Stimulated activated naive CD4-positive, alpha-beta T cell treated with Interleukin-2 at 50 U/mL for 16 hours (primary cell): ENCODE measurements around the gene SH3RF1.
"Not testable (repeated sequence)": the region's sequence is repeated elsewhere in the genome, so short reads cannot be mapped to it uniquely, and the experiment has no call there.

Experiments used
- DNase-seq: peaks from one replicate; lab custom pipeline; 2025; lab: John Stamatoyannopoulos, UW

Gene SH3RF1

DNA sequence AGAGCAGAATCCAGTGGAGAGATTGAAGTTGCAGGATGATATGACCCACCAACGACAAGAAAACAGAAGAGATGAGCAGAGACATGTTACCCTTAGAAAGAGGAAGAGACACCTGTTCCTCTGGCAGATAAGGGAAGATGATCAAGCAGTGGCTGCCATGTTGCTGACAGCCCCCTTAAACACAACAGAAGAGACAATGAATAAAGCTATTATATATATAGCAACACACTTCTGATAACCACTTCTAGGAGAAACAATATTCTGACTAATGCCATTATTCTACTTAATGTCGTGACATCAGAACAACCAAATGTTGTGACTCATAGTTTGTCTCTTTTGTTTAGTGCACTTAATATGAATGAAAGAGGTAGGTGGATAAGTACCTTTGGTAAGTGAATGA lies 44.9 kb downstream of the SH3RF1 start:
- no peak for DNase-seq

DNA sequence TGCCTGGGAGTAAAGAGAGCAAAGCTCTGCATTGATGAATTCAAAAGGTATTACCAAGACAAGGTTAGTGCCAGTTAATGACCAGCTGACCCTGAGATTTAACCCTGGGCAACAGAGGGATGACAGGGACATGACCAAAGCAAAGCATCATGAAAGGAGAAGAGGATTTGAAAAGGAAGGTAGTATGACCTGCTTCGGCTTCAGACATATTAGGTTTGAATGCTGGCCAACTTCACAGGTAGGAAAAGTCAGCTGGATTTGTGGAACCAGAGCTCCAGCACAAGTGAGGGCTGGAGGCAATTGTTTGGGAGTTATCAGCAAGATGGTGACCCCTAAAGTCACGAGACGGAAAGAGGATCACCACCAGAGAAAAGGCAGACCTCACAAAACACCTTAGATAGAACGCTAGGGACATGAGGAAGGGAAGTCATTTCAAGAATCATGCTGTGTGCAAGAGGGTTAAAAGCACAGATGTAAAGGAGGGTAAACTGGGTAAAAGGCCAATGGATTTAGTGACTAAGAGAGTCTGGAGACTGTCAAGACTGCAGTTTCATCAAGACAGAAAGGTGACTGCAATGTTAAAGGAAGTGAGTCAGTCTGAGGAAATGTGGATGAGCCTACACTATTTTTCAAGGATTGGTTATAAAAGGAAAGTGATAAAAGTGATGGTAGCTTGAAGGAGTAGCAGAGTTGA lies 45.6 kb downstream of the SH3RF1 start:
- no peak for DNase-seq

DNA sequence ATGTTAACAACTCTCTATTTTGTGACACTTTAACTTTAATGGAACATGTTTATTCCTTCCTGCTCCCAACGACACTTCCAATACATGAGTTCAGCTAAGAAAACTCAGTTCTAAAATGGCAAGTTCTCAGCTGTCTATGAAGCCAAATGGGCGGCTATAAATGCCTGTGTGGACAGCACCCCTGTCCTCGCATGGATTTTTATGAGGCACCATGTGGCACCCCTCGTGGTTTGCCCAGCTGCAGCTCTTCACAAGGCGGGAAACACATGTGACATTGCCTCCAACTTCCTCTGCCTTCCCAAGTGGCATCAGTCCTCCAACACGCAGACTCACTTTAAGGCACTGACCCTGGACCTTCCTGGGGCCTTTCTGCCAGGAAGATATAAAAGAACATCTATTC lies 48.0 kb downstream of the SH3RF1 start:
- DNase-seq, result no peak

DNA sequence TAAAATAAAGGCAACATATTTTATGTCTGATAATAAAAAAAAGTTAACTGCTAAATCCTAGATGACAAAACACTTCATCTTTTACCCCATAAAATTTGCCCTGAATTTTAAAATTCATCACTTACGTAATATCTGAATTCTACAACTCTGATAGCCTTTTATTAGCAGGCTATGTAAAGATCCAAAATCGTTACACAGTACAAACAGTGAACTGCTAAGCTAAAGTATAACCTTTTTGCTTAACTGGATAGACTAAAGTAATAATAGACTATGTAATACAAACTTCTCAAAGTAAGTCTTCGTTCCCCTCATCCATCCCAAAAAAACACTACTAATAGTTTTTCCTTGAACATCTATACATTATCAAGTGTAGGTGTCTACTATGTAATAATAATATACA lies 49.1 kb downstream of the SH3RF1 start:
- DNase-seq, result no peak

DNA sequence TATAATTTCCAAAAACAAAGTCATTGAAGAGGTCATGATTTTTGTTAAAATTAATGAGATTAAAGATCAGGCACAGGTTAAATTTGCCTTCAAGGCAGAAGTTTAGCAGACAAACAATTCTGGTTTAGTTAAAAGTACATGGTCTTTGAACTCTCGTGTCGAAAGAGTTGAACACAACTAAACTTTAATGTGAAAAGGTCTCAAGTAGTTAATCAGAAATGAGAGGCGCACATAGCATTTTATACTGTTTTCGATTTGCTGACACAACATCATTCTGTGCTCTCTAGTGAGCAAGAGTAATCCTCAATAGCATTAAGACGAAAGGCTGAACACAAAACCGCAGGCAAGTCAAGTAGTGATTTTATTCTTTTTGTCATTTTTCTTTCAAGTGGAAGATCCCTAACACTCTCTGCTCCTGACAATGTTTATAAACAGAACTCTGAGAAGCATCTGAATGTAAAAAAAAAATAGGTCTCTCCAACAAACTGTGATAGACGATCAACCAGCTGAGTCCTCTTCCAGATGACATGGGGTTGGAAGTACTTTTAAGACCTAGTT lies 49.8 kb downstream of the SH3RF1 start:
- no peak for DNase-seq

DNA sequence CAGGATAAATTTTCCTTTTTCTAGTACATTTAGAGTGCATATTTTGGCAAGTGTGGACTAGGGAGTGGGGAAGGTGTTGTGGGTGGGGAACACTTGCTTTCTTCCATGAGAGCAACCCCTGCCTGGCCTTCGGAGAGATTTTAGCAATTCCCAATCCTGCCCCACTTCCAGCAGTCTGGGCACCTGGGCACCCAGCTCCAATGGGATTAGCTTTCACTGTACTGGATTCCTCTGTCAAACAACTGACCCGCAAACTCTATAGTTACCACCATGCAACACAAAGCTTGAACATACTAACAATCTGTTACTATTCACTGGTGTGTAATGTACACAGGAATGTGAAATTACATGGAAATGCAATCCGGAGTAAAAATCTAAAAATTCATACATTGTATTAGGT lies 50.3 kb downstream of the SH3RF1 start:
- no peak for DNase-seq

DNA sequence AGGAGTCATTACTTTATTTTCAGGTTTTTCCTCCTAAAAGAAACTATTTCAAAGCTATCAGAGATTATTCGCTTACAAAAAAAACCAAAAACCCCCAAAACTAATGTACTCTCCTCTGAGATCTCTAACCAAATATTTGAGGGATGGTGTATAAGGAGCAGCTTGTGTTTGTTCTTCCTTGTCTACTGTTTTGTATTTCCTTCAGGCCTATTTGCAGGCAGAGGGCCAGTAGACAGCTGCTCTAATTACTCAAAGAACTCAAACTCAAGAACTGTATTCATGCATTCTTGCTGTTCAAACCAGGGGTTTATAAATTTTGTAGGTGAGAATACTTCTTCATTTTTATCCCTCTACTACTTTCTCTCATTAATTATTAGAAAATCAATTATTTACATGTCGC lies 51.3 kb downstream of the SH3RF1 start:
- no peak for DNase-seq

DNA sequence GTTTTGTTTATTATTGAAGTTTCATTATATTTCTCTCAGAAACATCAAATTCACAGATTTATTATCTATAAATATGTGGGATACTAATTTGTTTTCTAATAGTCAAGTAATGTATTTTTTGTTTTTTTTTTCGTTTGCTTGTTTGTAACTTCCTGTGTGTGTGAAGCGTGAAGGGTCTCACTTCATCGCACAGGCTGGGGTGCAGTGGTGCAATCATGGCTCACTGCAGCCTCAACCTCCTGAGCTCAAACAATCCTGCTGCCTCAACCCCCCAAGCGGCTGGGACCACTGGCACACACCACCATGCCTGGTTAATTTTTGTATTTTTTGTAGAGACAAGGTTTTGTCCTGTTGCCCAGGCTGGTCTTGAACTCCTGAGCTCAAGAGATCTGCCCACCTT lies 55.1 kb downstream of the SH3RF1 start:
- no peak for DNase-seq

DNA sequence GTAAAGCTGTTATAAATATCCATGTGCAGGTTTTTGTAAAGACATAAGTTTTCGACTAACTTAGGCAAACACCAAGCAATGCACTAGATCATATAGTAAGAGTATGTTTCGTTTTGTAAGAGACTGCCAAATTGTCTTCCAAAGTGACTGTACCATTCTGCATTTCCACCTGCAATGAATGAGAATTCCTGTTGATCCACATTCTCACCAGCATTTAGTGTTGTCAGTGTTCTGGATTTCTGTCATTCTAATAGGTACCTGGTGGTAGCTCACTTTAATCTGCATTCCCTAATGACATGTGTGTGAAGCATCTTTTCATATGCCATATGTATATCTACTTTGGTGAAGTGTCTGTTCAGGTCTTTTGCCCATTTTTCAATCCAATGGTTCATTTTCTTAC lies 57.8 kb downstream of the SH3RF1 start:
- DNase-seq, result no peak

DNA sequence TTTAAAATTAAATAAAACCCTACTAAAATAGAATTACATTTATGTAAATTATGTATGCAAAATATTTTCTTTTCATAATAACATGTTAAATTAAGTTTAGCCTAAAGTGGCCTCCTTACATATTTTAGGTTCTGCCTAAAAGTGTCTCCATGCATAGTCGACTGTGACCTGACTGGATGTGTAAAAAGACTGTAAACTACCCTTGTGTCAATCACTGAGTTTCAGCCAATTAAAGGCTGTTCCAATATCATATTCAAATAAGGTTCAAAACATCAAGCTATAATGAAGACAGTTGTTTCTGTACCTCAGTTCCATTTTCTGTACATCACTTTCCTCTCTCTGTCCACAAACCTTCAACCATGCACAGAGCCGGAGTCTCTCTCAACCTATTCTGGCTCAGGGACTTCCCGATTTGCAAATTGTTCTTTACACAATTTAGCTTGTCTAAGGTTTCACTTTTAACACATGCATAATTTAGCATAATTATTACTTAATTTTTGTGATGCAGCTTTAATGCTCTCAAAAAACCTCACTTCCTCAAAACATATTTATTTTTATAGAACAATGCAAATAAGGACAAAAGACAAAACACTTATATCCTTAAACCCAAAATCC lies 60.1 kb downstream of the SH3RF1 start:
- no peak for DNase-seq

DNA sequence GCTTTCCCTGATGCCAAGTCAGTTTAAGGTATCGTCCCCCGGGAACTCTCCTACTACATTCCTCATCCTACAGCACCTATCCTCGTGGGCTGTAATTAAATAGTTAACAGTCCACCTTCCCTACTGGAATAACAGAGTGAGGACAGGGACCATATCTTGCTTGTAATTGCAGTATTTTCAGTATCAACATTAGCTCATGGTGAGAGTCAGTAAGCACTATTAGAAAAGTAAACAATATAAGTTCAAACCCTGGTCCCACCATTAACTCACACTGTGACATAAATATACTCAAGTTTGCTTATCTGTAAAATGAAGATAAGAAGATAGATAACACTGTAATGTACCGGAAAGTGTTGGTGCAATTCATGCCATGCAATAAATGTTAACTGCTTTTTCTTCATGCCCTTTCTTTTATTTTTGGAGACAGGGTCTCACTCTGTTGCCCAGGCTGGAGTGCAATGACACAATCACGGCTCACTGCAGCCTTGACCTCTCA lies 61.3 kb downstream of the SH3RF1 start:
- DNase-seq, result no peak

DNA sequence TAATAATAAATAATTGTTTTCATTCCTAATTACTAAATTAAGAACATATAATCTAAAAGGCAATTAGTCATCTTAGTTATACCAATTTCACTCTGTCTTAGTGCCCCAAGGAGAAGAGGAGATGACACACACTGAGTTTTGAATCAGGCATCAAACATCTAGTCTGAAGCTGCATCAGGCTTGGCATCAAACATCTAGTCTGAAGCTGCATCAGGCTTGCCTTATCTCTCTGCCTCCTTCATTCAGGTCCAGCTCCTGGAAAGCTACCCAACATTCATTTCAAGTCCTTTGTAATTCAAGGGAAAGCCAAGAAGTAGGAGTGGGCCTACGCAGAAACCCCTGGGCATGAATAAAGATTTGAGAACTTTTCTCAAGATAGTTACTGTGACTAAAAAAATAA lies 62.2 kb downstream of the SH3RF1 start:
- DNase-seq, result no peak

DNA sequence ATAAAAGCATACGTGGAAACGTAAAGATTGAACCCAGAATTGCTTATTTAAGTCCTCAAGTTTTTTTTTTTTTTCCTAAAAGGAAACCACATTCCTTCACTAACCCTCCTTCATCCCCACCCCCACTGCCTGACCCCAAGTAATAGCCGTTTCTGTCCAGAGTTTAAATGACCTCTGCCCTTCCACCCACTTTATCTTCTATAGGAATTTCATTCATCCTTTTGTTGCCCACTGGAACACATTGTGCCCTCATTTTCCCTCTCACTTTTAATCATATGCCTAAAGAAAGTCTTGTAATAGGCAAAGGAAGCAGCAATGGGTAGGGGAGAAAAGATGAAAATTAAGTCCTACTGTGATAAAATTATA lies 62.7 kb downstream of the SH3RF1 start:
- DNase-seq, result no peak

DNA sequence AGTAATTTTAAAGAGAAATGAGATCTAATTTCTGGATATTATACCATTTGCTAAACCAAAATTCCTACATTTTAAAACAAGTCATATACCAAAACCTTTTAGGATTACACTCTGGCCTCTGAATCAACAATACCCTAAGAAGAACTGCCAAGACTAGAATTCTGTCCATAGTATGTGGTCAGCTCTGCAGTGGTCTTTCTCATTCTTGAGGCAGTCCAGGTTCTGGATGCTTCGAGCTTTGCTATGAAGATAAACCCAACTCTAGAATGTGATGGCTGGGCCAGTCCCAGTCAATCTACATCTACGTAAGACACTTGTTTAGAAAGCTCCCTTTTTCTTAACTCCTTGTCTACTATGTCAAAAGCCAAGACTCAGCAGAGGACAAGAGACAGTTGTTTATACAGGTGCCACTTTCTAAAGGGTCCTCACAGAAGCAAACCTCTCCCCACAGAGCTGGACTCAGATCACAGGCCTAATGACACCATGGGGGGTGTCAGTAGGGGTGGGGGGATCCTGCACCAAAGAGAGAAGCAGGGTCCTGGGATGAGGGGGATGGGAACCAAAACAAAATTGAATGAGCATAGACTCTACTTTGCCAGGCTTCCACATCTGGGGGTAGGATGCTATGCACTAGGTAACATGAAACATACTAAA lies 63.2 kb downstream of the SH3RF1 start:
- DNase-seq, result no peak

DNA sequence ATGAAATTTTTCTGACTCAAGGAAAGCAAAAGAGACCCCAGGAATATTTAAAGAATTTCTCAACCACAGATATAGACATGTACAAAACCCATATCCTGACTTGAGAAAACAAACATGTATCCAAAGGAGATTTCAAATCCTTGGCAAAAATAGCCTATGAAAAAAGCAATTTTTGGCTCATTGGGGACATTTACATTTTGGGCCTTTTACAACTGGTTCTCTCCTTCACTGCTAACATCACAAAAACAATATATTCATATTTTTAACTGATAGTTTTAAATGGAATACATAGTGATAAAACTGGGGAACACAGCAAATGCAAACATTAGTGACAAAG lies 65.0 kb downstream of the SH3RF1 start:
- no peak for DNase-seq

DNA sequence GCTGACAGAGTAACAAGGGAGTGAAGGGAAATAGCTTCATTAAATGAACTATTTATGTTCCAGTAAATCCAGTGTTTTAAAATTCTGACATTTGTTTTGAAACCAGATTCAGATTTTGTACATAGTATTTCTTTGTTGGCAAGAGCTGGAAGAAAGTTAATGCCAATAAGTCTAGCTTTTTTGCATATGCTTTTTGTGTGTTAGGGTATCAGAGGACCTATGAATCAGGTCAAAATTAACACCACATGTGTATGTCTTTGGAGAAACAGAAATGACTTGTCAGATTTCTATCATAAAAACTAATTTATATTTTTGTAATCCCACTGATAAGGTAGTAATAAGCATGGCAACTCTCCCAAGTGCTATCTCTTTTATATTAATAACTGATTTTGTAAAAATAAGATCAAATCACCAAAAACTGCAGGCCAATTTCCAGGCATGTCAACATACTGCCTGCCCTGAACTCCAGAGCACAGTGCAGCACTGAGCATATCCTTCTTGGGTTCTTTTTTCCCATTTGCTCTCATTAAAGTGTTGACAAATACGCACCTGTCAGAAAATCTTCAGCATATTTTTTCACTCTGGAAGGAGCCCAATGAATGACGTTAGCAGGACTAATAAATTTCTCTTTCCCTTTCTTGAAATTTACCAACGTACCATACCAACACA lies 65.5 kb downstream of the SH3RF1 start:
- no peak for DNase-seq

DNA sequence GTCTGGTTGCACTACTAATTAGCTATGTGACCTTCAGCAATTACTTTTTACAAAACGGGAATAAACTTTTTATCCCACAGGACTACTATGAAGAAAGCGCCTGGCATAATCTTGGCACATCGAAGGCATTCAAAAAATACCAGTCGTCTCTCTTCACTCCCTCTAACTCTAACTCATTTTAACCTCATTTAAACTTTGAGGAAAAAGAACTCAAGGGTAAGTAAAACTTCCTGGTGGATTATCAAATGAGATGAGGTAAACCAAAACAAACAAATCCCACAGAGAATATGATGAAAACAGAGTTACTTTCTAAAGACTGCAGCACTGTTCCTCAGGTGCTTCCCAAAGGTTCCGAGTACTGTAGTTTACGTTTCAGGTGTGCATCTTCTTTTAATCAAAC lies 66.9 kb downstream of the SH3RF1 start:
- no peak for DNase-seq

DNA sequence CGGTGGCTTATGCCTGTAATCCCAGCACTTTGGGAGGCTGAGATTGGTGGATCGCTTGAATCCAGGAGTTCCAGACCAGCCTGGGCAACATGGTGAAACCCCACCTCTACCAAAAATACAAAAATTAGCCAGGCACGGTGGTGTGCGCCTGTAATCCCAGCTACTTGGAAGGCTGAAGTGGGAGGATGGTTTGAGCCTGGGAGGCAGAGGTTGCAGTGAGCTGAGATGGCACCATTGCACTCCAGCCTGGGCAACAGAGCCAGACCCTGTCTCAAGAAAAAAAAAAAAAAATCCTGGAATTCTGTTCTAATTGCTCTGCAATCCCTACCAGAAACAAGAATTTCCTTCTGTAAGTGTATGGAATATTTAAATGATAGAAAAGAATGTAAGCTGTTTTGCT lies 67.5 kb downstream of the SH3RF1 start:
- DNase-seq, result not testable (repeated sequence)

DNA sequence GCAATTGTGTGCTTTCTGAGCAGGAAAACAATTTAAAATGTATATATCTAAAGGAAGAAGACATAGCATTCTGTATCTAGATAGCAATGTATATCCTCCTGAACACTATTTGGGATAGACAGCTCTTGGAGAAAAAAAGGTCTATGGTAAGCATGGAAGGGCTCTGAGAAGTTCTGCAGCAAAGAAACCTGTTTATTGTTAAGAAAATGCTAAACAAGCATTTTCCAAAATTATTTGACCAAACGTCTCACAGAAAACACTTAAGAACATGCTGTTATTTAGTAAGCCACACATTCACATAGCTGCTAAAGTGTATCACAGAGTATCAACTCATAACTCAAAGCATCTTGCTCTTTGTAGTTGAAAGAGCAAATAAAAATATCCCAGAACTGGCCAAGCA lies 67.9 kb downstream of the SH3RF1 start:
- DNase-seq, result no peak

DNA sequence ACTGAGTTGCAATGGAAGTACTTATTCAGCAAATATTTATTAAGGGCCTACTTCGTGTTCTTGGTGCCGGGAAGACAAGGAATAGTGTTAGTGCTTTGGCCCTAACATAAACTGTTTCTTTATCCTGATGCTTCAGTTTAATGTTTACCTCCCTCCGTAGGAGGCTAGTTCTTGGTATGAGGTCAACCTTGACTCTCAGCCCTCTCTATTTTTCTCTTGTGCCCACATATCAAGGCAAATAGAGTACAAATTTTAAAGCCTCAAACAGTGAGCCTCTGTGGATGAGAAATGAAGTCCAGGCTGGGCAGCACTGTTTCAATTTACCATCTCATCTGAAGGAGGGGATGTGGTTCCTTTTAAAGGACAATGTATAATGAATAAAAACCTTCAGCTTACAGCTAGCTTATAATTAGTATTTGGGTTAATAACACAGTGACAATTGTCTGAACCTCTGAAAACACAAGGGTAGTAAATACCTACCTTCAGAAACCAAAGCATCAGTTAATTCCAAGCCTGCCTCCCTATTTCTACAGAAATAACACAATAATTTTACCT lies 68.5 kb downstream of the SH3RF1 start:
- DNase-seq, result no peak

DNA sequence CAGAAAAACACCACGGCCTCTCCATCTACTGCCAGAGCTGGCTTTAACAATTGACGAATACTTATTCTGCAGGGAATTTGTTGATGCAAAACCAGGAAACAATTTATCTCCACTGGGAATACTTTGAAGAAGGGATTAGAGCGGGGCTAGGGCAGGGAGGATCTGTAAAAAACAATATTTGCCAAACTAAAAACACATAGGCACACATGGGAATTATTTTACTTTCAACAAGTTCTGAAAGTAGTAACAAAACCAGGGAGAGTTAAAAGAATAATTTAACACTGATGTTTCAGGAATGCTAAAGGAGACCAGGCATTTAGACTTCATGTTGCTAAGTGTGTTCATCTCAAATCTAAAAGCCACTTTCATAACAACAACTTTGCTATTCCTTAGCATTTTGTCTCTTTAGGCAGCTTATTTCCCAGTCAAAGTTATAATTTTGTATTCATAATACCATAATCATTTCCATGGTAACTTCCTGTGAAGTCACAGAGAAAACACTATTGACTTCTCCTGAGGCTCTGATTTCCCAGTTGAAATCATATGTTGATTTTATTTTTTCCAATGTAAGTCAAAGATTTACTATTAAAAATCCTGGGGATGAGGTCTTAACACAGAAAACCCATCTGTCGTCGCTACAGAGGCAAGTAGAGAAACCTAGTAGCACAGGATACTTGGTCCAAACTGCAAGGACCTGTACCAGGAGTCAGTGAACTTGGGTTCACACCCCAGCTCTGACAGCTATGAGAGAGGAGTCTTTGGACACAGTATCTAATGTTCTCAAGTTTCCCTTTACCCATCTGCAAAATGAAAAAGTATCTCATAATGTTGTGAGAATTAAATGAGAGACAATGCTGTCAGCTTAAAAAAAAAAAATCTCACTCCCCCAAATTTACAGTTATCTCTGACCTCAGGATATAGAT lies 69.3 kb downstream of the SH3RF1 start:
- DNase-seq, result no peak
